Uterus (tissue), 4 donors: ENCODE results near the gene STRN3. TPM values are rescaled to one million over a fixed set of nuclear protein-coding genes. Genes with fewer than 3 reads are reported as not detected.

Experiments
- DNase-seq, 2 donors: peaks; one replicate each; pipeline ENCODE4 v3.0.0-alpha.2; 2019 to 2020
- H3K27ac ChIP-seq, 2 donors: fragments of 200-600 bp; sonication (generic); 1 replicate in 1 of 2; 2 replicates in 1 of 2; pipeline ENCODE4 v1.5.1; 2016 to 2018
- H3K27me3 ChIP-seq, 2 donors: fragments of 200-600 bp; sonication (generic); one replicate each; pipeline ENCODE4 v1.5.1; 2018 to 2019; ENCODE audit warnings: control low read depth in 1 of 2
- H3K36me3 ChIP-seq, 2 donors: fragments of 200-600 bp; sonication (generic); one replicate each; pipeline ENCODE4 v1.5.1; 2019; ENCODE audit warnings: control low read depth in 1 of 2
- H3K4me1 ChIP-seq, 2 donors: fragments of 200-600 bp; sonication (generic); one replicate each; pipeline ENCODE4 v1.5.1; 2018 to 2019; ENCODE audit warnings: control low read depth in 1 of 2
- H3K4me3 ChIP-seq, 2 donors: fragments of 200-600 bp; sonication (generic); 1 replicate in 1 of 2; 2 replicates in 1 of 2; pipeline ENCODE4 v1.5.1; 2018 to 2019; ENCODE audit warnings: mild to moderate bottlenecking in 1 of 2
- H3K9me3 ChIP-seq, 2 donors: fragments of 200-600 bp; sonication (generic); one replicate each; pipeline ENCODE4 v1.5.1; 2019; ENCODE audit warnings: control low read depth in 1 of 2
- POLR2A ChIP-seq, 2 donors: fragments of 450-650 bp; IDR thresholded peaks; one replicate each; pipeline ENCODE4 v1.6.1; 2016; ENCODE audit warnings: antibody characterized with exemption in 2 of 2, mild to moderate bottlenecking in 1 of 2, moderate library complexity in 1 of 2
- intact Hi-C: fragments of 100-400 bp; cut with DNase I; formaldehyde crosslinking; loops from one replicate; pipeline ENCODE4 v1.15.1; 2023; ENCODE audit warnings: low total_unique reads
- total RNA-seq, 4 donors: library from RNA; depleted of rRNA in 3 of 4; stranded (reverse); fragments of >200 nt in 3 of 4; gene quantifications; one replicate each; pipeline versions ENCODE4 v1.1.0 to v1.2.4, GENCODE V29; 2014 to 2023
- TF ChIP-seq, protein P1 (sequence below), 4 experiments: fragments of 200-600 bp in 2 of 4; fragments of 450-650 bp in 2 of 4; sonication (generic) in 2 of 4; IDR thresholded peaks; one replicate each; pipeline ENCODE4 v1.5.1; 2016 to 2019; ENCODE audit warnings: antibody characterized with exemption in 4 of 4, mild to moderate bottlenecking in 2 of 4, moderate library complexity in 1 of 4
- donor health status: DM: yes; HTN: yes; CAD: no.

Gene STRN3
- total RNA-seq, 4 donors from 2014 or later, result 25.9 to 82.0 (median 65.0) TPM

DNA sequence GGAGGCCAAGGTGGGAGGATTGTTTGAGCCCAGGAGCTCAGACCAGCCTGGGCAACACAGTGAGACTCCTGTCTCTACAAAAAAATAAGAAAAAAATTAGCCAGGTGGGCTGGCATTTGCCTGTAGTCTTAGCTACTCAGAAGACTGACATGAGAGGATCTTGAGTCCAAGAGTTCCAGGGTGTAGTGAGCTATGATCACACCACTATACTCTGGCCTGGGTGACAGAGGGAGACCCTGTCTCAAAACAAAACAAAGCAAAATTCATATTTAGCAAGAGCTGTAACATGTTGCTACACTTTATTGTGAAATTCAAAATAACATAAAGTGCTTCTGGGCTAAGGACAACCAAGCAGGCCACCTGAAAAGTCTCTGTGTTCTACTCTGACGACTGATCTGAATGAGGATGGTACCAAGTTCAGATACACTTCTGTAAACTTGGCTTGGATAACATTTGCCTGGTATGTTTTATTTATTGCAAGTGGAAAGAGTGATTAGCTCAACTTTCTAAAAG, 11.6 kb upstream of the STRN3 start:
- Histone ChIP-seq H3K27ac (peak overlapping the region; percentile 44 to 46), H3K27me3 (no peaks in the 10 kb centered on the region), H3K9me3 (no peaks in the 10 kb centered on the region), H3K36me3 (no peaks in the 10 kb centered on the region), H3K4me1 (no peaks in the 10 kb centered on the region), H3K4me3 (no peak overlapping the region)
- intact Hi-C loops, result no loop called here
- TF ChIP-seq, protein P1, sequence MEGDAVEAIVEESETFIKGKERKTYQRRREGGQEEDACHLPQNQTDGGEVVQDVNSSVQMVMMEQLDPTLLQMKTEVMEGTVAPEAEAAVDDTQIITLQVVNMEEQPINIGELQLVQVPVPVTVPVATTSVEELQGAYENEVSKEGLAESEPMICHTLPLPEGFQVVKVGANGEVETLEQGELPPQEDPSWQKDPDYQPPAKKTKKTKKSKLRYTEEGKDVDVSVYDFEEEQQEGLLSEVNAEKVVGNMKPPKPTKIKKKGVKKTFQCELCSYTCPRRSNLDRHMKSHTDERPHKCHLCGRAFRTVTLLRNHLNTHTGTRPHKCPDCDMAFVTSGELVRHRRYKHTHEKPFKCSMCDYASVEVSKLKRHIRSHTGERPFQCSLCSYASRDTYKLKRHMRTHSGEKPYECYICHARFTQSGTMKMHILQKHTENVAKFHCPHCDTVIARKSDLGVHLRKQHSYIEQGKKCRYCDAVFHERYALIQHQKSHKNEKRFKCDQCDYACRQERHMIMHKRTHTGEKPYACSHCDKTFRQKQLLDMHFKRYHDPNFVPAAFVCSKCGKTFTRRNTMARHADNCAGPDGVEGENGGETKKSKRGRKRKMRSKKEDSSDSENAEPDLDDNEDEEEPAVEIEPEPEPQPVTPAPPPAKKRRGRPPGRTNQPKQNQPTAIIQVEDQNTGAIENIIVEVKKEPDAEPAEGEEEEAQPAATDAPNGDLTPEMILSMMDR (IDR thresholded peaks at IDR 0.05), result no peak
- TF ChIP-seq POLR2A (IDR thresholded peaks at IDR 0.05), result no peak
- peak in 1 of 2 donors; percentile 6 for DNase-seq

DNA sequence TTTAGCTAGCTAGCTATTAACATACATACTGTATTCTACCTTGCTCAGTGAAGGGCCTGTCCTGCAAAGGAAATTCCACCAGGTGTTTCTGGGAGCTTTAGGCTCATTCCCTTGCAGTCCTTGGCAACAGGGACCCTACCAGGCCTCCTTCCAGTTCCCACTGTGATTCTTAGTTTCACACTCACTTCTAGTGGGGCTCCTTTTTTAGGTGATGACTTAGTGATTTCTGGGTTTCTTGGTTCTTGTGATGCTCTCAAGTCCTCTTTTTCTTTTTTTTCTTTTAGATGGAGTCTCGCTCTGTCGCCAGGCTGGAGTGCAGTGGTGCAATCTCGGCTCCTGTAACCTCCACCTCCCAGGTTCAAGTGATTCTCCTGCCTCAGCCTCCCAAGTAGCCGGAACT, 10.4 kb upstream of the STRN3 start:
- intact Hi-C loops, result no loop called here
- no peak for DNase-seq
- Histone ChIP-seq H3K9me3 (no peaks in the 10 kb centered on the region), H3K4me3 (no peak overlapping the region), H3K36me3 (no peaks in the 10 kb centered on the region), H3K4me1 (no peaks in the 10 kb centered on the region), H3K27ac (peak overlapping the region in 1 of 2 donors; percentile 44), H3K27me3 (no peaks in the 10 kb centered on the region)
- TF ChIP-seq, protein P1 (IDR thresholded peaks at IDR 0.05), result no peak
- TF ChIP-seq POLR2A (IDR thresholded peaks at IDR 0.05), result no peak

DNA sequence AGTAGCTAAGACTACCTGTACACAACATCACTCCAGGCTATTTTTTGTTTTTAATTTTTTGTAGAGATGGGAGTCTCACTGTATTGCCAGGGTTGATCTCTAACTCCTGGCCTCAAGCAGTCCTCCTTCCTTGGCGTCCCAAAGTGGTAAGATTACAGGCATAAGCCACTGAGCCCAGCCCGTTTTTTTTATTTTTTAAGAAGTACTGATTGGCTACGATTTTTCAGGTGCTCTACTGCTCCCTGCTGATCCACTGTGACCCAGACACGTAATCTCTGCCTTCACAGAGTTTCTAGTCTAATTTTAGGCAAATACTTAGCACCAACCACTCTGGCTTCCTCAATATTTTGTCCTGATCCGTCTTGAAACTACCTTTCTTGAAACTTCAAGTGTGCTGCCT, 4.3 kb upstream of the STRN3 start:
- no peaks in the 10 kb centered on the region for H3K9me3 ChIP-seq
- intact Hi-C loops, result no loop called here
- H3K27me3 ChIP-seq, result no peaks in the 10 kb centered on the region
- no peak overlapping the region for H3K4me3 ChIP-seq
- H3K36me3 ChIP-seq, result no peaks in the 10 kb centered on the region
- DNase-seq, result no peak
- no peaks in the 10 kb centered on the region for H3K4me1 ChIP-seq
- TF ChIP-seq POLR2A (IDR thresholded peaks at IDR 0.05), result no peak
- TF ChIP-seq, protein P1 (IDR thresholded peaks at IDR 0.05), result no peak
- H3K27ac ChIP-seq, result no peak overlapping the region

DNA sequence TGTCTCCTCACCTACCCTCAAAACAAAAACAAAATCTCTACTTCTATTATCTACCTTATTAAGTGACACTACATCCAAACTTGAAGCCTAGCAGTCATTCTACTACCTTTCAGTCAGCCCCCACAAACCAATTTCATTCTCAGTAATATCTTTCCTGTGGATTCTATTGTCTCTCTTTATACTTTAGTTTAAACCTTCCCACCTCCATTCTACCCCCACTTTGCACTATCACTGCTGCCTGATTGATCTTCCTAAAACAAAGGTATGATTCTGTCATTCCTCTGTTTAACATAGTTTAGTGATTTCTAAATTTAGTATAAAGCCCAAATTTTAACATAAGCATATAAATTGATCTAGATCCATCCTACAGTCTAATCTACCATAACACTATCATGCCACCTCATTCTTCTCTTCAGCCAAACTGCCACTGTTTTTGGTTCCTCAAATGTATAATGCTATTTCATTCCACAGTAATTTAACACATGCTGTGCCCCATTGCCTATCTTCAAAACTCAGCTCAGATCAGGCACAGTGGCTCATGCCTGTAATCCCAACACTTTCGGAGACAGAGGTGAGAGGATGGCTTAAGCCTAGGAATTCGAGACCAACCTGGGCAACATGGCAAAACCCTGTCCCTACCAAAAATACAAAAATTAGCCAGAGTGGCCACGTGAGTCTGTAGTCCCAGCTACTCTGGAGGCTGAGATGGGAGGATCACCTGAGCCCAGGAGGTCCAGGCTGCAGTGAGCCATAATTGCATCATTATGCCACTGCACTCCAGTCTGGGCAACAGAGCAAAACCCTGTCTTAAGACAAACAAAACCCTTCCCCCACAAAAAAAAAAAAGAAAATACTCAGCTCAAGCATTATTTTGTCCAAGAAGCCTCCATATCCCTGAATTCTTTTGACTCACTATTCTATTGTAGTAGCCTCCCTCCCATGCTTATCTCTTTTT, 3.1 kb upstream of the STRN3 start:
- no peak overlapping the region for H3K4me3 ChIP-seq
- no peaks in the 10 kb centered on the region for H3K27me3 ChIP-seq
- no peak overlapping the region for H3K27ac ChIP-seq
- no peaks in the 10 kb centered on the region for H3K9me3 ChIP-seq
- H3K36me3 ChIP-seq, result no peaks in the 10 kb centered on the region
- DNase-seq, result no peak
- H3K4me1 ChIP-seq, result peaks cover 0 to 2% of the 10 kb centered on the region in 2 donors
- TF ChIP-seq, protein P1 (IDR thresholded peaks at IDR 0.05), result no peak
- no peak for TF ChIP-seq POLR2A (IDR thresholded peaks at IDR 0.05)
- intact Hi-C loops, result no loop called here

DNA sequence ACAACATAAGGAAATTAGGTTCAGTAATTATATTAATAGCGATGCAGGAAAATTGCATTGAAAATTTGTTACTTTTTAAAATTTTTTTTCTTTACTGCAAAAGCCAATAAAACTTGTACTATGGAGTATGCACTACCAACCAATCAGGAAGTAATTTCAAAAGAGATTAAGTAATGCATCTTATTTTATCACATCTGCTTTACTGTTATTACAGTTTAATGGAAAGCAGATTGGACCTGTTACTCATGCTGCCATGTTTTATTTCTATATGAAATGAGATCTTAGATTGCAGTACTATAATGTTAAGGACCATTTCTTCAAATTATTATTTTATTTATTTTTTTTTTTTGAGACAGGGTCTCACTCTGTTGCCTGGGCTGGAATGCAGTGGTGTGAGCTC, 1.7 kb upstream of the STRN3 start:
- Histone ChIP-seq H3K27me3 (no peaks in the 10 kb centered on the region), H3K36me3 (no peaks in the 10 kb centered on the region), H3K4me3 (no peak overlapping the region), H3K27ac (peak overlapping the region in 1 of 2 donors; percentile 98), H3K4me1 (peaks cover 0 to 8% of the 10 kb centered on the region in 2 donors), H3K9me3 (no peaks in the 10 kb centered on the region)
- intact Hi-C loops, result no loop called here
- DNase-seq, result no peak
- TF ChIP-seq, protein P1 (IDR thresholded peaks at IDR 0.05), result no peak
- TF ChIP-seq POLR2A (IDR thresholded peaks at IDR 0.05), result no peak
